GM18517 (cell line): ENCODE data around the gene CEACAM21.
"Not testable (repeated sequence)": the region's sequence is repeated elsewhere in the genome, so short reads cannot be mapped to it uniquely, and the experiment has no call there.

Source experiments
- ATAC-seq: cut with Tn5 transposase; IDR thresholded peaks from one replicate; pipeline ENCODE4 v1.9.1; 2021; ENCODE audit warnings: mild to moderate bottlenecking, moderate library complexity; ENCODE audit not compliant: unreplicated experiment

The CEACAM21 gene

GRCh38 chr19:41548954-41549688, 26.8 kb upstream of the CEACAM21 start:
- no peak for ATAC-seq

DNA sequence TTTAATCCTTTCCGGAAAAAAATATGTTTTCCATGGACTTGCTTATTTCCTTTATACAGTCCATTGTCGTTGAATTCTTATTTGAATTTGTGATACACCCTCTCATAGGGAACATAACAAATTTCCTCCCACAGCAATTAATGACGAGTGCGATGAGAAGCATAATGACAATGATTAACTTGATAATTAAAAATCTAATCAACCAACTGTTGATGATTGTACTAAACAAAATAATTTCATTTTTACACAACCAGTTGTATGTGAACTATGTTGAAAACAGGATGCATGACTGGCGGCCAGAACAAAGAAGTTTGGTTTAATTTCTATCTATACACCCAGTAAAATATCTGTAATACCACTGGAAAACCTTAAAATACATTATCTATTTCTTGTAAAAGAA, 26.1 kb upstream of the CEACAM21 start:
- no peak for ATAC-seq

DNA sequence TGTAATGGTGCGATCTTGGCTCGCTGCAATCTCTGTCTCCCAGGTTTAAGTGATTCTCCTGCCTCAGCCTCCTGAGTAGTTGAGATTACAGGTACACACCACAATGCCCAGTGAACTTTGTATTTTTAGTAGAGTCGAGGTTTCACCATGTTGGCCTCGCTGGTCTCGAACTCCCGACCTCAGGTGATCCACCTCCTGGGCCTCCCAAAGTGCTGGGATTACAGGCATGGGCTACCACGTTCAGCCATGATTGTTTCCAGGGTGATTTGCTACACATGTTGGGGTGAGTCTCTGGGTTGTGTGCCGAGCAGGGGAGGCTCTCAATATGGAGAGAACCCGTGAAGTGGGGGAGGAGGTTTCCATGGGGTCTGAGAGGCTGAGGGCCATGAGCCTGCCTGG, 24.8 kb upstream of the CEACAM21 start:
- ATAC-seq = no peak

- ATAC-seq = no peak
These were observed 24.3 kb upstream of the CEACAM21 start for GRCh38 chr19:41551711-41552110.

DNA sequence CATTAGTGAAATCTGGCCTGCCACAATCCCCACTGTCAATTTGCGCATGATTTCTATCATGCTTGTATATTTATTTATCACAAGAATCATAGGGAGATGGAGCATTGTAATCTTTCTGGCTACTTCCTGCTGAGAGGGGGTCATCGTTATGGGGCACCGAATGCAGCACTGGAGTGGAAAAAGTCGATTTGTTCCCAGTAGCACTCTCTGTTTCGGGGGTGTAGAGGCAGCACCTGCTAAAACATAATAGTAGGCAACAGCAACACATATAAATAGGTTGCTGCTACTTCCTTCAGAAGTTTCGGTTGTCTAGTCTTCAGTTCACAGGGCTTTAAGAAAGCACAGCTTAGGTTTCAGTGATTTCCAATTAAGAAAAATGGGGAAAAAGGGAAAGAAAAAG, 23.4 kb upstream of the CEACAM21 start:
- ATAC-seq = no peak

DNA sequence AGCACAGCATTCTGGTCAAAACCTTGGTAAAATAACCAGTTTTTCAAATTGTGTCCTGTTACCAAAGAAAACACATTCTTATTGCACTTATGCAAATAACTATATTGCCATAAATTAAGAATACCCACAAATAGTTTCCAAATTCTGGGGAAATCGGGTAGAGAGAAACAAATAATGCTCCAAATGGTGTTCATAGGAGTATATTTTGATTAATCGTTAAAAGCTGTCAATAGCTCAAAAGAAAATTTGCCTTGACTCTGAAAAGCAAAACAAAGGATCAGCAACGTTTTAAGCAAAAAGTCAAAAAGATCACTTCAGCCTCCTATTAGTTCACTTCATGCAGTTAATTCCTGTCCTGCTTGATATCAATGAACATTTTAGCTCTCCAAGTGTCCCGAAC, 22.2 kb upstream of the CEACAM21 start:
- no peak for ATAC-seq

GRCh38 chr19:41554907-41555306, 21.1 kb upstream of the CEACAM21 start:
- no peak for ATAC-seq

GRCh38 chr19:41555748-41556147, 20.2 kb upstream of the CEACAM21 start:
- no peak for ATAC-seq

DNA sequence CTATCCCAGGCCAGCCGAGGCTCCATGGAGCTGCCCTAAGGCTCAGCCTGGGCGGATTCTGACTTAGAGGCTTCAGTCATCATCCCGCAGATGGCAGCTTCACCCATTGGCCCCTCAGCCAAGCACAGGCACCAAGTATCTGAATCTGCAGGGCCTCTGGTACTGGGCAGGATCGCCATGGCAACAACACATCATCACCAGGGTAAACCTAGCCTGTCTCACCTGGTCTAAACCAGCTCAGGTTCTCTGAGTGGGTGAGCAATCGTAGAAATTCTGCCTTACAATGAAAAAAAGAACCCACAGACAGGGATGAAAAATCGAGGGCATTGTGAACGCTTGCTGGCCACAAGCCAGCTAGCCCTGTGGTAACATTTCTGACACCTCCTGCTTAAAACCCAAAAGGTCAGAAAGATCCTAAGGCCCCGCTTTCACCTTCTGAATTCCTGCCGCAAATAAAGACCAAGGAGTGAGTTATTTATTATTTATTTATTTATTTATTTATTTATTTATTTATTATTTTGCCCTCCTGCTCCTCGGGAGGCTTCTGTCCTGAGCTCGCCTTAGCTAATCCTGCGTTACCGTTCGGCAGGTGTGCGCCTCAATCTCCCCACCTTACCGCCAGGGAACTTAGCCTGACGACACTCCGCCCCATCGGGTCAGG, 12.0 kb upstream of the CEACAM21 start:
- ATAC-seq = no peak

DNA sequence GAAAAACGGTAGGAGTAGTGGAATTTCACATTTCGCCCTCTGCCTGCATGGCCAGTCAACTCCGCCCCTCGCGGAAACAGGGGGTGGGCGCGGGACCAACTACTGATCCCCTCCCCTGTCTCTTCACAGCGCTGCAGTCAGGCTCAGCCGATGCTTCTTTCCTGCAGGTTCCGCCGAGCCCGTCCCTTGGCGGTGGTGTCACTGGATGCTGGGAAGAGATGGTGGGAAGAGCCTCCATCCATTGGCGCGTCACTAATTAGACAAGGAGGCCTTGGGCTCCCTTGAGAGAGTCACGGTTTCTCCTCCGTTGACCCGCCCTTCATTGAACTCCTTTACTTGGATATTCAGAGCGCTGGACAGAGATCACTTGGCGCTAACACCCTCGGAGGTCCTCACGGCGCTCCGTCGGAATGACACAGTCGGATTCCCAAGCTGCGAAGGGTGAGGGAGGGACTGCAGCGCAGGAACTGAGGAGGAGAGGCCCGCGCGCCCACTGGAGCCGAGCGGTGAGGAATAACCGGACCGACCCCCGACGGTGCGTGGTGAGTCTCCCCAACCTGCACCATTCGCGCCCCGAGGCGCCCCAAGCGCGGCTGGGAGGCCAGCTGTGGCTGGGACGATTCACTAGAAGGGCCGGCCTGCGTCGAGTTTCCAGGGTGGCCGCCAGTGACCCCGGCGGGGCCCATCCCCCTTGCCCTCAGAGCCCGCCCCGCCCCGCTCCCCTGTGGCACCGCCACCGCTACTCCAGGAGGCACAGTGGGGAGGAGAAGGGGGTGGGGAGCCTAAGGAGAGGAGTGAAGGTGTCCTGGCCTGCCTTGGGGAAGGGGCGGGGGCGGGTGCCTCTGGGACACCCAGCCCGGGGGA, 11.2 kb upstream of the CEACAM21 start:
- no peak for ATAC-seq

DNA sequence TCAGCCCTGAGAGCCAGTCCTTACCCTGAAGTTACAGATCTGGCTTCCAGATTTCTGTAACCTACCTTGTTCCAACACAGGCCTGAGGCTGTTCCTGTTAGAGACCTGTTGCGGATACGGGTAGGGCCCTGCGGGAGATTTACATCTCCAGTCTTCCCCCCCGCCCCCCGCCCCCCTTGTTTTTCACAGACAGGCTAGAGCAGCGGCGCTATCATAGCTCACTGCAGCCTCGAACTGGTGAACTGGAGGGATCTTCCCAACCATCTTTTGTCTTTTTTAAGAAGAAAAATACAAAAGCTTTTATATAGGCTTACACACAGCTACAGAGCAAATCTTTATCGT, 10.6 kb upstream of the CEACAM21 start:
- no peak for ATAC-seq

- no peak for ATAC-seq
These were observed 10.0 kb upstream of the CEACAM21 start for GRCh38 chr19:41566001-41566400.

- ATAC-seq = no peak
These were observed 6.3 kb upstream of the CEACAM21 start for GRCh38 chr19:41569481-41570150.

DNA sequence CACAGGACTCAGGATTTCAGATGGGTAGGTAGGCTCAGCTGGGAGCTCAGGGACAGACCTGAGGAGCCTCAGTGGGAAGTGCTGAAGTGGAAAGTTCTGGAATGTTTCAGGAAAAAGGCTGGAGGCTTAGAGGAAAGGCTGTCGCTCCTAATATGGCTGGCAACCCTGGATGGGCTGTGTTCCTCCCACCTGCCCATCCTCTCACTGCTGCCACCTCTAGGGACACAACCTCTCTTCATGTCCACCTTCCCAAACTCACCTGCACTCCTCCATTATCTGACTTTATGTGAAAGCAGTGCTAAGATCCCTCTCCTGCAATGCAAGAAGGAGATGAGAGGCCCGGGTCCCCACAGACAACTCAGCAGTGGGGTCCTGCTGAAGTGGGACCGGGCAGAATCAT, 5.8 kb upstream of the CEACAM21 start:
- ATAC-seq = no peak

GRCh38 chr19:41570639-41571112, 5.3 kb upstream of the CEACAM21 start:
- no peak for ATAC-seq

DNA sequence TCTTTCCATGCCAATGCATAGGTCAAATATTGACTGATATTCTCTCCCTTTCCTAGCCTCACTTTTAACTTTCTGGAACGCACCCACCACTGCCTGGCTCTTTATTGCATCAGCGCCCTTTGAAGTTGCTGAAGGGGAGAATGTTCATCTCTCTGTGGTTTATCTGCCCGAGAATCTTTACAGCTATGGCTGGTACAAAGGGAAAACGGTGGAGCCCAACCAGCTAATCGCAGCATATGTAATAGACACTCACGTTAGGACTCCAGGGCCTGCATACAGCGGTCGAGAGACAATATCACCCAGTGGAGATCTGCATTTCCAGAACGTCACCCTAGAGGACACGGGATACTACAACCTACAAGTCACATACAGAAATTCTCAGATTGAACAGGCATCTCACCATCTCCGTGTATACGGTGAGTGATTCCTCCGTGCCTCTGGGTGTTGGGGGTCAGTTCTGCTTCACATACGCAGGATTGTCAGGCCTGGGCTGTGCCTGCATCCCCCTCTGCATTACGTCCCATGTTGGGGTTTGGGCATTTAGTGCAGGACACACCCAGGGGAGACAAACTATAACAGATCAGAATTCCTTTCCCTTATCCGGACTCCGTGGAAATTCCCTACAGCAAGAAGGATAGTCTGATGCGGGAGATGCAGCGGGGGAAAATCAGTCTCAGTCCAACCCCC, 1.3 kb downstream of the CEACAM21 start:
- no peak for ATAC-seq

DNA sequence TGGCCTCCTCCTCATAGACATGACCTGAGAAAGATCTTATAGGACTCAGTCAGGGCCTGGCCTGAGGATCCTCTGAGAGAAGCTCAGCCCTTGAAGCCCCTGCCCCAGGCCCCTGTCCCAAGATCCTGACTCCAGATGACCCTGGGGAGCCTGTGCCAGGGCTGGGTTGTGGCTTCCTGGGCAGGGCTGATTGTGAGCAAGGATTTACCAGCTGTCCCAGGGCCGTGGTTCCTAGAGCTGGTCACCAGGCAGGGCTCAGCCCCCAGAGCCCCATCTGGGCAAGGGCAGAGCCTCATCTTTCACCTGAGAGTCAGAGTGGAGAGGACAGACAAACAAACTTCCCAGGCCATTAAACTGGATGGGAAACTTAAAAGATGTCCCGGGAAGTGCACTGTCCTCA, 1.9 kb downstream of the CEACAM21 start:
- no peak for ATAC-seq

DNA sequence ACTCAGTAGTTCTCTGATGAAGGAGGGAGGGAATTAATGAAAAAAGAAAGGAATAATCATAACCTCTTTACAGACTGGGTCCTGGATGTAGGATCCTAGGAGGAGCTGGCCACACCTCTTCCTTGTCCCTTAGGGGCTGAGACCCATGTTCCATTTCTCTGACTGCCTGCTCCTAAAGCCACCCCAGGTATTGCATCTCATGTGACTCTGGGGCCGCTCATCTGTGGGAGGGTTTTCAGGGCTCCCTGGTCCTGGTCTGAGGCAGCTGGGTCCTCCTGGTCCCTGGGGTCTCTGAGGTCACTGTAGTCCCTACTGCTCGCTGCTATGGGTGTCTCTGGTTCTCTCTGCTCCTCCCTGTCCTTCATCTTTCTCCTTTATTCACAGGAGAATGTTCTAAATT, 2.9 kb downstream of the CEACAM21 start:
- ATAC-seq = no peak

- not testable (repeated sequence) for ATAC-seq
These were observed 5.1 kb downstream of the CEACAM21 start for GRCh38 chr19:41581068-41581467.

DNA sequence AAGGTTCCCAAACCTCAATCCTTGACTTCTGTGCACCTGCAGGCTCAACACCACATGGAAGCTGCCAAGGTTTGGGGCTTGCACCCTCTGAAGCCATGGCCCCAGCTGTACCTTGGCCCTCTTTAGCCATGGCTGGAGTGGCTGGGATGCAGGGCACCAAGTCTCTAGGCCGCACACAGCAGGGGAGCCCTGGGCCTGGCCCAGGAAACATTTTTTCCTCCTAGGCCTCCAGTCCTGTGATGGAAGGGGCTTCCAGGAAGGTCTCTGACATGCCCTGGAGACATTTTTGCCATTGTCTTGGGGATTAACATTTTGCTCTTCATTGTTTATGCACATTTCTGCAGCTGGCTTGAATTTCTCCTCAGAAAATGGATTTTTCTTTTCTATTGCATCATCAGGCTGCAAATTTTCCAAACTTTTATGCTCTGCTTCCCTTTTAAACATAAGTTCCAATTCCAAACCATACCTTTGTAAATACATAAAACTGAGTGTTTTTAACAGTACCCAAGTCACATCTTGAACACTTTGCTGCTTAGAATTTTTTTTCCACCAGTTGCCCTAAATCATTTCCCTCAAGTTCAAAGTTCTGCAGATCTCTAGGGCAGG, 6.7 kb downstream of the CEACAM21 start:
- ATAC-seq = not testable (repeated sequence)
